H1 (cell line): ENCODE measurements around the gene TNRC6C. TPM values are rescaled to one million over a fixed set of nuclear protein-coding genes. Genes with fewer than 3 reads are reported as not detected.

Source experiments
- CTCF ChIA-PET: fragments of 300-600 bp; sonication (Branson Sonifier 250); formaldehyde crosslinking; loops from one replicate; lab custom pipeline; 2021; ENCODE audit not compliant: partially characterized antibody; lab: Charles Lee
- POLR2A ChIA-PET: fragments of 300-600 bp; sonication (Branson Sonifier 250); formaldehyde crosslinking; loops from one replicate; lab custom pipeline; 2021; ENCODE audit warnings: inconsistent platforms; ENCODE audit not compliant: partially characterized antibody; lab: Charles Lee
- DNase-seq, 2 experiments: peaks; one replicate each; pipeline versions ENCODE4 v3.0.0 to v3.0.0-alpha.2; 2010 to 2022; ENCODE audit warnings: low spot score in 2 of 2, low read depth in 1 of 2, mixed read lengths in 1 of 2
- FAIRE-seq: peaks from 2 replicates; lab custom pipeline; 2011; peaks lifted over from hg19 to GRCh38; lab: Jason Lieb, UNC
- H2AFZ ChIP-seq: 2 replicates; pipeline ENCODE4 v1.8.1; 2012; ENCODE audit warnings: low read length, inconsistent platforms
- H2AK5ac ChIP-seq: 2 replicates; pipeline ENCODE4 v1.6.1; 2013; ENCODE audit warnings: low read depth, low read length
- H2BK120ac ChIP-seq: replicated peaks from 2 replicates; pipeline ENCODE3; 2013; ENCODE audit warnings: low read depth, low read length, inconsistent platforms
- H2BK12ac ChIP-seq: 2 replicates; pipeline ENCODE4 v1.6.1; 2013; ENCODE audit warnings: low read depth, low read length
- H2BK15ac ChIP-seq: 2 replicates; pipeline ENCODE4 v1.6.1; 2013; ENCODE audit warnings: low read length
- H2BK20ac ChIP-seq: 2 replicates; pipeline ENCODE4 v1.6.1; 2013; ENCODE audit warnings: low read length
- H2BK5ac ChIP-seq: 2 replicates; pipeline ENCODE4 v1.6.1; 2013; ENCODE audit warnings: low read depth, low read length
- H3K14ac ChIP-seq: 2 replicates; pipeline ENCODE4 v1.6.1; 2013; ENCODE audit warnings: inconsistent platforms; ENCODE audit not compliant: insufficient read length
- H3K18ac ChIP-seq: 2 replicates; pipeline ENCODE4 v1.6.1; 2013; ENCODE audit warnings: low read length; ENCODE audit errors: extremely low read depth
- H3K23ac ChIP-seq: 2 replicates; pipeline ENCODE4 v1.6.1; 2013; ENCODE audit warnings: inconsistent platforms; ENCODE audit not compliant: insufficient read length
- H3K23me2 ChIP-seq: 2 replicates; pipeline ENCODE4 v1.6.1; 2013; ENCODE audit warnings: low read depth, low read length
- H3K27ac ChIP-seq: 2 replicates; pipeline ENCODE4 v1.6.1; 2011; ENCODE audit warnings: low read depth, low read length, inconsistent platforms
- H3K27me3 ChIP-seq, 4 experiments: replicated peaks in 1 of 4; 1 replicate in 1 of 4; 2 replicates in 3 of 4; pipeline versions ENCODE4 v1.6.1 to v1.8.1; 2011 to 2013; ENCODE audit warnings: low read length in 3 of 4, mild to moderate bottlenecking in 3 of 4, inconsistent platforms in 2 of 4, mixed read lengths in 2 of 4, moderate library complexity in 1 of 4; ENCODE audit not compliant: control insufficient read depth in 3 of 4, insufficient read depth in 3 of 4; ENCODE audit errors: extremely low read depth in 1 of 4
- H3K36me3 ChIP-seq, 4 experiments: 2 replicates each; pipeline versions ENCODE4 v1.6.1 to v1.8.1; 2011 to 2013; ENCODE audit warnings: mild to moderate bottlenecking in 4 of 4, low read length in 3 of 4, moderate library complexity in 2 of 4, control low read depth in 1 of 4, inconsistent platforms in 1 of 4; ENCODE audit not compliant: insufficient read depth in 4 of 4, control insufficient read depth in 2 of 4
- H3K4ac ChIP-seq: replicated peaks from 2 replicates; pipeline ENCODE3; 2013; ENCODE audit warnings: low read length, low read depth, mixed read lengths, inconsistent platforms; ENCODE audit not compliant: insufficient read length
- H3K4me1 ChIP-seq, 4 experiments: replicated peaks in 1 of 4; 1 replicate in 1 of 4; 2 replicates in 3 of 4; pipeline versions ENCODE4 v1.6.1 to v1.8.1; 2011 to 2013; ENCODE audit warnings: low read length in 3 of 4, inconsistent platforms in 2 of 4, mixed read lengths in 1 of 4; ENCODE audit not compliant: insufficient read depth in 4 of 4, control insufficient read depth in 3 of 4
- H3K4me2 ChIP-seq, 2 experiments: 2 replicates each; pipeline versions ENCODE4 v1.6.1 to v1.8.1; 2011 to 2013; ENCODE audit warnings: low read depth in 2 of 2, low read length in 2 of 2, control low read depth in 1 of 2, inconsistent platforms in 1 of 2, mild to moderate bottlenecking in 1 of 2; ENCODE audit not compliant: insufficient read depth in 1 of 2
- H3K4me3 ChIP-seq, 4 experiments: fragments of 200-600, 300-600 bp in 1 of 4; sonication (generic), shearing (Covaris generic), sonication (Bioruptor Twin) in 1 of 4; 2 replicates each; pipeline versions ENCODE4 v1.5.1 to v1.8.1; 2011 to 2016; ENCODE audit warnings: low read length in 4 of 4, low read depth in 3 of 4, control low read depth in 2 of 4, inconsistent platforms in 2 of 4, mild to moderate bottlenecking in 2 of 4, mixed read lengths in 1 of 4, moderate library complexity in 1 of 4; ENCODE audit not compliant: insufficient read depth in 2 of 4; ENCODE audit errors: extremely low read depth in 1 of 4
- H3K56ac ChIP-seq: replicated peaks from 2 replicates; pipeline ENCODE3; 2013; ENCODE audit warnings: low read depth, mild to moderate bottlenecking, mixed read lengths, low read length, inconsistent platforms; ENCODE audit not compliant: insufficient read length
- H3K79me1 ChIP-seq: 2 replicates; pipeline ENCODE4 v1.6.1; 2013; ENCODE audit warnings: low read depth, low read length, control low read depth
- H3K79me2 ChIP-seq, 2 experiments: 2 replicates each; pipeline versions ENCODE4 v1.6.1 to v1.8.1; 2012 to 2013; ENCODE audit warnings: low read length in 2 of 2, mild to moderate bottlenecking in 2 of 2, inconsistent platforms in 1 of 2; ENCODE audit not compliant: insufficient read depth in 2 of 2, control insufficient read depth in 1 of 2
- H3K9ac ChIP-seq, 4 experiments: replicated peaks in 1 of 4; 1 replicate in 1 of 4; 2 replicates in 3 of 4; pipeline versions ENCODE4 v1.6.1 to v1.8.1; 2011 to 2013; ENCODE audit warnings: low read depth in 3 of 4, low read length in 3 of 4, control low read depth in 2 of 4, mild to moderate bottlenecking in 2 of 4, moderate library complexity in 2 of 4, inconsistent platforms in 1 of 4; ENCODE audit errors: extremely low read depth in 1 of 4
- H3K9me3 ChIP-seq, 2 experiments: 2 replicates each; pipeline versions ENCODE4 v1.6.1 to v1.8.1; 2012 to 2013; ENCODE audit warnings: mild to moderate bottlenecking in 2 of 2, moderate library complexity in 2 of 2, control low read depth in 1 of 2, inconsistent platforms in 1 of 2, low read depth in 1 of 2, low read length in 1 of 2, mixed read lengths in 1 of 2; ENCODE audit not compliant: insufficient read depth in 2 of 2
- H4K20me1 ChIP-seq, 2 experiments: replicated peaks in 1 of 2; 2 replicates each; pipeline versions ENCODE3 to v1.8.1; 2011 to 2013; ENCODE audit warnings: inconsistent platforms in 2 of 2, low read length in 2 of 2, mild to moderate bottlenecking in 1 of 2; ENCODE audit not compliant: insufficient read depth in 2 of 2, control insufficient read depth in 1 of 2
- H4K5ac ChIP-seq: 2 replicates; pipeline ENCODE4 v1.6.1; 2013; ENCODE audit warnings: low read length, low read depth, mixed read lengths, inconsistent platforms; ENCODE audit not compliant: insufficient read length
- H4K8ac ChIP-seq: 2 replicates; pipeline ENCODE4 v1.8.0; 2013; ENCODE audit warnings: mild to moderate bottlenecking, moderate library complexity, low read length, inconsistent platforms; ENCODE audit not compliant: insufficient read depth; ENCODE audit errors: extremely low read depth
- H4K91ac ChIP-seq: replicated peaks from 2 replicates; pipeline ENCODE3; 2013; ENCODE audit warnings: low read length, mixed read lengths, inconsistent platforms; ENCODE audit not compliant: insufficient read length
- BCL11A ChIP-seq, 2 experiments: IDR thresholded peaks; one replicate each; pipeline ENCODE4 v1.6.1; 2011; ENCODE audit warnings: low read depth in 2 of 2, low read length in 2 of 2, mild to moderate bottlenecking in 2 of 2
- CHD1 ChIP-seq: IDR thresholded peaks from 2 replicates; pipeline ENCODE4 v1.6.1; 2012; ENCODE audit warnings: low read depth, low read length, improper control_type of control experiment
- CREB1 ChIP-seq: IDR thresholded peaks from 2 replicates; pipeline ENCODE4 v1.6.1; 2012; ENCODE audit warnings: inconsistent platforms
- E2F6 ChIP-seq: IDR thresholded peaks from 2 replicates; pipeline ENCODE4 v1.6.1; 2012; ENCODE audit warnings: inconsistent platforms
- HDAC2 ChIP-seq, 2 experiments: fragments of 300-600 bp in 1 of 2; sonication (generic) in 1 of 2; IDR thresholded peaks; 2 replicates each; pipeline ENCODE4 v1.6.1; 2011 to 2012; ENCODE audit warnings: low read depth in 2 of 2, low read length in 2 of 2, mild to moderate bottlenecking in 2 of 2, moderate library complexity in 2 of 2, borderline replicate concordance in 1 of 2, inconsistent platforms in 1 of 2
- KDM1A ChIP-seq: fragments of 200-600, 300-600 bp; sonication (generic); IDR thresholded peaks from 2 replicates; pipeline ENCODE4 v1.7.1; 2016; ENCODE audit warnings: mild to moderate bottlenecking, low read length, borderline replicate concordance
- RNF2 ChIP-seq: fragments of 200-900, 300-1000 bp; sonication (generic); IDR thresholded peaks from 2 replicates; pipeline ENCODE4 v1.7.1; 2016; ENCODE audit warnings: borderline replicate concordance, low read depth, mild to moderate bottlenecking, antibody characterized with exemption, low read length; ENCODE audit not compliant: poor library complexity, severe bottlenecking; ENCODE audit errors: missing control alignments
- SIX5 ChIP-seq: IDR thresholded peaks from 2 replicates; pipeline ENCODE4 v1.6.1; 2011; ENCODE audit warnings: mild to moderate bottlenecking, low read depth, low read length
- SP4 ChIP-seq: IDR thresholded peaks from 2 replicates; pipeline ENCODE4 v1.6.1; 2012; ENCODE audit warnings: low read length, inconsistent platforms
- TAF1 ChIP-seq: IDR thresholded peaks from 2 replicates; pipeline ENCODE4 v1.6.1; 2011; ENCODE audit warnings: mild to moderate bottlenecking, low read depth, low read length
- TAF7 ChIP-seq: optimal IDR thresholded peaks from 2 replicates; pipeline ENCODE3; 2011; ENCODE audit warnings: low read depth, mild to moderate bottlenecking, inconsistent platforms, low read length, moderate library complexity, borderline replicate concordance
- TBP ChIP-seq: IDR thresholded peaks from 2 replicates; pipeline ENCODE4 v1.6.1; 2011; ENCODE audit warnings: low read depth, low read length, improper control_type of control experiment
- WGBS, 2 experiments: shearing (Covaris generic) in 1 of 2; methylation state at CpG; one replicate each; pipeline versions ENCODE4 v1.1.6 to v1.1.7; 2013 to 2015; ENCODE audit warnings: low lambda C conversion rate in 2 of 2, mixed read lengths in 2 of 2, inconsistent platforms in 1 of 2, low coverage in 1 of 2, missing lambda C conversion rate in 1 of 2; ENCODE audit not compliant: insufficient replicate concordance in 2 of 2, insufficient coverage in 1 of 2, insufficient read length in 1 of 2; ENCODE audit errors: extremely low coverage in 1 of 2, missing lambda C conversion rate in 1 of 2; 5-methylcytosine and 5-hydroxymethylcytosine counted together
- polyA plus RNA-seq, 7 experiments: library from polyadenylated mRNA; depleted of rRNA in 3 of 7; stranded (reverse) in 5 of 7; unstranded in 2 of 7; fragments of >200 nt in 5 of 7; fragments of 200-250 nt in 2 of 7; gene quantifications; 1 replicate in 5 of 7; 2 replicates in 1 of 7; 4 replicates in 1 of 7; pipeline versions ENCODE4 v1.2.1 to v1.2.3, GENCODE V29; 2011 to 2013; ENCODE audit warnings: missing spikeins in 2 of 7, mixed read lengths in 2 of 7
- total RNA-seq: library from RNA; stranded (reverse); fragmentation: NEBNext Ultra II Directional; extraction: Animal tissue kit (Norgen Biotek cat#: 25700); gene quantifications from 2 replicates; pipeline ENCODE4 v1.2.1, GENCODE V29; 2021

TNRC6C gene
- total and polyA plus RNA-seq, 2 of the 8 experiments (the other 6 are each of a cell fraction or from before 2014, with no cell fraction given) = 2.8 to 28.9 TPM

GRCh38 chr17:78105551-78105950 lies 147.0 kb downstream of the TNRC6C start:
- Histone ChIP-seq H3K9ac (no peak overlapping the region), H3K9me3 (peaks cover 0 to 3% of the 10 kb centered on the region in 2 experiments; a peak in 1 of 4 replicates), H3K4me1 (no peaks in the 10 kb centered on the region), H3K14ac (no peak overlapping the region), H3K56ac (no peak overlapping the region), H2BK120ac (no peak overlapping the region), H3K4me3 (no peak overlapping the region), H3K4me2 (no peak overlapping the region), H4K91ac (no peak overlapping the region), H3K23me2 (no peaks in the 10 kb centered on the region), H3K27ac (no peak overlapping the region), H3K36me3 (peaks cover 2 to 39% (median 29%) of the 10 kb centered on the region in 4 experiments; a peak in 6 of 8 replicates), H3K18ac (no peak overlapping the region), H3K79me1 (no peaks in the 10 kb centered on the region), H3K27me3 (no peaks in the 10 kb centered on the region), H2BK15ac (no peak overlapping the region), H4K5ac (no peak overlapping the region), H2AK5ac (no peak overlapping the region), H2BK20ac (no peak overlapping the region), H3K79me2 (no peaks in the 10 kb centered on the region), H4K20me1 (peaks cover 0 to 2% of the 10 kb centered on the region in 2 experiments), H2BK5ac (no peak overlapping the region), H3K4ac (no peak overlapping the region), H3K23ac (no peak overlapping the region), H2AFZ (no peak overlapping the region), H4K8ac (no peak overlapping the region), H2BK12ac (no peak overlapping the region)
- no peak for FAIRE-seq
- DNase-seq = no peak
- WGBS, 2 experiments = 92% methylated on average over 13 of the region's 13 CpGs; no CpG with 5 or more reads in 1 of the 2 experiments
- POLR2A ChIA-PET = interaction anchor here (0.9 kb wide), 1 partner anchor 68 kb away, joined by 4 read pairs; no protein-coding TSS in a partner anchor
- CTCF ChIA-PET = interaction anchor here (0.6 to 2.5 kb wide), 4 partner anchors 10 to 481 kb away, joined by 3 to 9 read pairs (median 6); no protein-coding TSS in a partner anchor
- TF ChIP-seq SIX5 (no peak), TAF7 (no peak), KDM1A (no peak), TBP (no peak), HDAC2 (IDR thresholded peaks at IDR 0.05; ENCODE audit: borderline replicate concordance in 1 of 2, low read depth in 2 of 2, low read length in 2 of 2) (no peak), CHD1 (no peak), RNF2 (no peak), BCL11A (IDR thresholded peaks at IDR 0.05; ENCODE audit: low read depth in 2 of 2, low read length in 2 of 2) (no peak), CREB1 (no peak), SP4 (no peak), TAF1 (no peak), E2F6 (no peak)
